Activated CD4-positive, alpha-beta memory T cell treated with anti-CD3 and anti-CD28 coated beads, Interleukin-2, amount 10 ng/mL, durations not matched to agents 7 days and 5 days (primary cell): Measurements from ENCODE around the gene STX11. TPM values are rescaled to one million over a fixed set of nuclear protein-coding genes. Genes with fewer than 3 reads are reported as not detected.
"Not testable (repeated sequence)": the region's sequence is repeated elsewhere in the genome, so short reads cannot be mapped to it uniquely, and the experiment has no call there.

Source experiments
- CTCF ChIA-PET: fragments of 350-600 bp; sonication (Branson Sonifier 250); formaldehyde crosslinking; loops from one replicate; lab custom pipeline; 2021; ENCODE audit warnings: antibody characterized with exemption, inconsistent platforms; lab: Charles Lee
- POLR2A ChIA-PET: fragments of 350-600 bp; sonication (Branson Sonifier 250); formaldehyde crosslinking; loops from one replicate; lab custom pipeline; 2021; ENCODE audit warnings: antibody characterized with exemption; lab: Charles Lee
- DNase-seq: peaks from one replicate; pipeline ENCODE4 v3.0.0-alpha.2; 2020
- H3K27ac Mint-ChIP-seq: one replicate; pipeline ENCODE4 v1.8.0; 2021; ENCODE audit warnings: mild to moderate bottlenecking, mixed read lengths
- H3K27me3 Mint-ChIP-seq: one replicate; pipeline ENCODE4 v1.8.0; 2021; ENCODE audit warnings: mixed read lengths
- H3K36me3 Mint-ChIP-seq: one replicate; pipeline ENCODE4 v1.8.0; 2021; ENCODE audit warnings: low read depth, mixed read lengths
- H3K4me1 Mint-ChIP-seq: one replicate; pipeline ENCODE4 v1.8.0; 2021; ENCODE audit warnings: mixed read lengths
- H3K4me3 Mint-ChIP-seq: one replicate; pipeline ENCODE4 v1.8.0; 2021; ENCODE audit warnings: mild to moderate bottlenecking, mixed read lengths
- H3K9me3 Mint-ChIP-seq: one replicate; pipeline ENCODE4 v1.8.0; 2021; ENCODE audit warnings: mixed read lengths
- total RNA-seq, 2 experiments: library from RNA; stranded (reverse); gene quantifications; one replicate each; pipeline ENCODE4 v1.2.3, GENCODE V29; 2021

STX11 gene
- total RNA-seq, 2 experiments from 2014 or later: 23.8 to 25.0 TPM

DNA sequence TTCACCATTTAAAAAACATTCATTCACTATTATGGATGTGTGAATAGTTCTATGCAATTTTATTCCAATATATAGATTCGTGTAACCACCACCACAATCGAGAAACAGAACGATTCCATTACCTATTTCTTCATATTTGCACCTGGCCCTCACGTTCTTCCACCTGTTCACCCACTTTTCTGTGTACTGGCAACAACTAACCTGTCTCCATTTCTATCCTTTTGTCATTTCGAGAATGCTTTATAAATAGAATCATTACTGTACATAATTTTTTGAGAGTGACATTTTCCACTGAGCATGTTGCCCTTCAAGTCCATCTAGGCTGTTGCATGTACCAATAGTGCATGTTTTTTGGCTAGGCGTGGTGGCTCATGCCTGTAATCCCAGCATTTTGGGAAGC is 23.2 kb upstream of the STX11 start:
- DNase-seq: no peak
- Mint-ChIP-seq H3K4me3 (no peak overlapping the region), H3K4me1 (peaks cover 17% of the 10 kb centered on the region), H3K27ac (no peak overlapping the region), H3K9me3 (no peaks in the 10 kb centered on the region), H3K27me3 (peaks cover 6% of the 10 kb centered on the region), H3K36me3 (no peaks in the 10 kb centered on the region)
- CTCF ChIA-PET: interaction anchor here (0.7 kb wide), 1 partner anchor 355 kb away, joined by 3 read pairs; no protein-coding TSS in a partner anchor
- POLR2A ChIA-PET: no interaction called here

GRCh38 chr6:144129469-144129868 is 20.8 kb upstream of the STX11 start:
- no peaks in the 10 kb centered on the region for H3K9me3 Mint-ChIP-seq
- peaks cover 11% of the 10 kb centered on the region for H3K27me3 Mint-ChIP-seq
- H3K4me3 Mint-ChIP-seq: no peak overlapping the region
- no peak overlapping the region for H3K27ac Mint-ChIP-seq
- CTCF ChIA-PET: no interaction called here
- no peaks in the 10 kb centered on the region for H3K36me3 Mint-ChIP-seq
- no peak for DNase-seq
- peaks cover 17% of the 10 kb centered on the region for H3K4me1 Mint-ChIP-seq
- POLR2A ChIA-PET: interaction anchor here (1.4 to 3.5 kb wide), 3 partner anchors 14 to 32 kb away, joined by 3 to 17 read pairs (median 4); partner anchors contain the start of gene STX11

DNA sequence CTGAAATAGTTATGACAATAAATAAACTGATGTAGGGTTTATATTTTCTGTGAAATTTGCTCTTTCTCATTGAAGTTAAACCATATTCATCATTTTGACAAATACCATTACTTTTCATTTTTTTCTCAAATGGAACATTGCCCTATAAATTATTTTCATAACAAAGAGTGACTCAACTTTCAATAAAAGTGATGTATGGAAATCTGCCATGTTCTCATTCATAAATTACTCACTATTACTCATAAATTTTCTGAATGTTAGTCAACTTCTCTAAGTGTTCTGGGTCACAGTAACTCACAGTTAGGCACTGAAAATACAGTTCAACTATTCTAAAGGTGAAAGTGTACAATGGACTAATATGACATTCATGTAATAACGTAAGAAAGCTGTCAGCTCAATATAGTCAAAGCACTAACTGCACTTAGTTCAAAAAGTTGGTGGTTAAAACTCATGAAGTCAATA is 19.0 kb upstream of the STX11 start:
- Mint-ChIP-seq H3K36me3 (no peaks in the 10 kb centered on the region), H3K4me1 (peaks cover 17% of the 10 kb centered on the region), H3K9me3 (no peaks in the 10 kb centered on the region), H3K27ac (no peak overlapping the region), H3K4me3 (no peak overlapping the region), H3K27me3 (peaks cover 18% of the 10 kb centered on the region)
- no peak for DNase-seq
- ChIA-PET POLR2A (interaction anchor here (3.5 kb wide), 1 partner anchor 19 kb away, joined by 17 read pairs; the partner anchor contains the start of gene STX11), CTCF (no interaction called here)

DNA sequence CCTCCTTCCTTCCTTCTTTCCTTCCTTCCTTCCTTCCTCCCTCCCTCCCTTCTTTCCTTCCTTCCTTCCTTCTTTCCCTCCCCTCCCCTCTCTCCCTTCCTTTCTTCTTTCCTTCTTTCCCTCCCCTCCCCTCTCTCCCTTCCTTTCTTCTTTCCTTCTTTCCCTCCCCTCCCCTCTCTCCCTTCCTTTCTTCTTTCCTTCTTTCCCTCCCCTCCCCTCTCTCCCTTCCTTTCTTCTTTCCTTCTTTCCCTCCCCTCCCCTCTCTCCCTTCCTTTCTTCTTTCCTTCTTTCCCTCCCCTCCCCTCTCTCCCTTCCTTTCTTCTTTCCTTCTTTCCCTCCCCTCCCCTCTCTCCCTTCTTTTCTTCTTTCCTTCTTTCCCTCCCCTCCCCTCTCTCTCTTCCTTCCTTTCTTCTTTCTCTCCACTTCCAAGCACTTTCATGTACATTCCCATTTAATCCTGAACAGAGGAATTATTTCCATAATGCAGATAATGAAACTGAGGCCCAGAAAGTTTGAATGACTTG is 18.1 kb upstream of the STX11 start:
- CTCF ChIA-PET, DNase-seq, H3K36me3 Mint-ChIP-seq, H3K4me3 Mint-ChIP-seq, H3K9me3 Mint-ChIP-seq, H3K27ac Mint-ChIP-seq: not testable (repeated sequence)
- Mint-ChIP-seq H3K27me3 (peaks cover 25% of the 10 kb centered on the region), H3K4me1 (peaks cover 17% of the 10 kb centered on the region)
- POLR2A ChIA-PET: interaction anchor here (3.5 kb wide), 1 partner anchor 18 kb away, joined by 17 read pairs; the partner anchor contains the start of gene STX11

GRCh38 chr6:144133225-144133821 is 17.0 kb upstream of the STX11 start:
- Mint-ChIP-seq H3K9me3 (no peaks in the 10 kb centered on the region), H3K27me3 (peaks cover 27% of the 10 kb centered on the region), H3K36me3 (no peaks in the 10 kb centered on the region), H3K4me1 (peaks cover 17% of the 10 kb centered on the region), H3K27ac (no peak overlapping the region), H3K4me3 (no peak overlapping the region)
- DNase-seq: no peak
- CTCF ChIA-PET: no interaction called here
- POLR2A ChIA-PET: no interaction called here

DNA sequence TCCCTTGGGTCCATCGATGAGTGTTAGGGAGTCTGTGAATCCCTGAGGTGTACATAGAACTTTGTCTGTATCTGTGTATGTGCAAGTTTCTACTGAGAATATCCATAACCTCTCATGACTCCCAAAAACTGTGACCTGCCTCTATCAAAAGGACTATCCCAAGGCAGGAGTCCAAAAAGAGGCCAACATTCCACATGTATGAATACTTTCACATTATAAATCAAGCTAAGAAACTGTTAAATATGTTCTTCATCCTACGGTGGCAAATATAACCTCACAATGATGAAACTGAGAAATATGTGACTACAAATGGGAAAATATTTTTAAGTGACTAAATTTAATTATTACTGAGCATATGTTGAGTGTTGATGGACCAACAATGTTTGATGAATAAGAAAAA is 16.1 kb upstream of the STX11 start:
- H3K27ac Mint-ChIP-seq: no peak overlapping the region
- POLR2A ChIA-PET: no interaction called here

DNA sequence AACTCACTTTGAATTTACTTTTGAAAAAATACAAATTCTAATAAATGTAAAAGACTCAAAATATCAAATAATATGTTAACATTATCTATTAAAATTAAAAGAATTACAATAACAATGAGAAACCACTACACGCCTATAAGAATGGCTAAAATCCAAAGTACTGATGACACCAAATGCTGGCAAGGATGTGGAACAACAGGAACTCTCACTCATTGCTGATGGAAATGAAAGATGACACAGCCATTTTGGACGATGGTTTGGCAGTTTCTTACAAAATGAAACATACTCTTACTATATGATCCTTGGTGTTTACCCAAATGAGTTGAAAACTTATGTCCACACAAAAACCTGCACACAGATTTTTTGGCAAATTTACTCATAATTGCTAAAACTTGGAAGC is 15.6 kb upstream of the STX11 start:
- no peak for DNase-seq
- H3K27ac Mint-ChIP-seq: no peak overlapping the region
- POLR2A ChIA-PET: no interaction called here
- H3K36me3 Mint-ChIP-seq: no peaks in the 10 kb centered on the region
- CTCF ChIA-PET: no interaction called here
- H3K9me3 Mint-ChIP-seq: no peaks in the 10 kb centered on the region
- peaks cover 16% of the 10 kb centered on the region for H3K4me1 Mint-ChIP-seq
- H3K27me3 Mint-ChIP-seq: peaks cover 22% of the 10 kb centered on the region
- no peak overlapping the region for H3K4me3 Mint-ChIP-seq

More for the DNA sequence above, 16.1 kb upstream of the STX11 start:
- CTCF ChIA-PET: no interaction called here
- H3K27me3 Mint-ChIP-seq: peaks cover 22% of the 10 kb centered on the region
- H3K4me1 Mint-ChIP-seq: peaks cover 17% of the 10 kb centered on the region
- DNase-seq: no peak
- H3K4me3 Mint-ChIP-seq: no peak overlapping the region
- no peaks in the 10 kb centered on the region for H3K36me3 Mint-ChIP-seq
- no peaks in the 10 kb centered on the region for H3K9me3 Mint-ChIP-seq

- no peaks in the 10 kb centered on the region for H3K36me3 Mint-ChIP-seq
- DNase-seq: no peak
- H3K9me3 Mint-ChIP-seq: no peaks in the 10 kb centered on the region
- no peak overlapping the region for H3K4me3 Mint-ChIP-seq
- ChIA-PET POLR2A (no interaction called here), CTCF (no interaction called here)
- H3K4me1 Mint-ChIP-seq: peaks cover 2% of the 10 kb centered on the region
- no peak overlapping the region for H3K27ac Mint-ChIP-seq
- H3K27me3 Mint-ChIP-seq: peaks cover 20% of the 10 kb centered on the region
Observed at GRCh38 chr6:144138542-144138941, 11.8 kb upstream of the STX11 start.

- DNase-seq: no peak
- POLR2A ChIA-PET: no interaction called here
Observed at GRCh38 chr6:144139817-144140216, 10.5 kb upstream of the STX11 start.

GRCh38 chr6:144140867-144141266 is 9.4 kb upstream of the STX11 start:
- H3K27ac Mint-ChIP-seq: no peak overlapping the region
- CTCF ChIA-PET: no interaction called here
- POLR2A ChIA-PET: interaction anchor here (1.4 kb wide), 1 partner anchor 10 kb away, joined by 6 read pairs; the partner anchor contains the start of gene STX11

More at GRCh38 chr6:144139817-144140216, 10.5 kb upstream of the STX11 start:
- Mint-ChIP-seq H3K4me3 (no peak overlapping the region), H3K9me3 (no peaks in the 10 kb centered on the region), H3K27me3 (peaks cover 18% of the 10 kb centered on the region), H3K4me1 (peaks cover 2% of the 10 kb centered on the region), H3K36me3 (no peaks in the 10 kb centered on the region), H3K27ac (no peak overlapping the region)
- CTCF ChIA-PET: no interaction called here

GRCh38 chr6:144141470-144141869 is 8.8 kb upstream of the STX11 start:
- Mint-ChIP-seq H3K4me3 (no peak overlapping the region), H3K27me3 (peaks cover 9% of the 10 kb centered on the region), H3K4me1 (peaks cover 2% of the 10 kb centered on the region), H3K9me3 (no peaks in the 10 kb centered on the region), H3K36me3 (no peaks in the 10 kb centered on the region), H3K27ac (no peak overlapping the region)
- DNase-seq: no peak
- ChIA-PET POLR2A (interaction anchor here (1.4 kb wide), 1 partner anchor 9 kb away, joined by 6 read pairs; the partner anchor contains the start of gene STX11), CTCF (no interaction called here)

More at GRCh38 chr6:144140867-144141266, 9.4 kb upstream of the STX11 start:
- Mint-ChIP-seq H3K4me3 (no peak overlapping the region), H3K4me1 (peaks cover 2% of the 10 kb centered on the region), H3K9me3 (no peaks in the 10 kb centered on the region), H3K36me3 (no peaks in the 10 kb centered on the region), H3K27me3 (peaks cover 12% of the 10 kb centered on the region)
- no peak for DNase-seq

GRCh38 chr6:144143106-144143505 is 7.2 kb upstream of the STX11 start:
- no peak overlapping the region for H3K4me3 Mint-ChIP-seq
- no peaks in the 10 kb centered on the region for H3K36me3 Mint-ChIP-seq
- peaks cover 6% of the 10 kb centered on the region for H3K4me1 Mint-ChIP-seq
- no peak for DNase-seq
- no peaks in the 10 kb centered on the region for H3K9me3 Mint-ChIP-seq
- H3K27ac Mint-ChIP-seq: no peak overlapping the region
- CTCF ChIA-PET: interaction anchor here (1.4 kb wide), 1 partner anchor 76 kb away, joined by 6 read pairs; no protein-coding TSS in a partner anchor
- POLR2A ChIA-PET: interaction anchor here (1.0 to 1.6 kb wide), 3 partner anchors 13 to 38 kb away, joined by 3 to 6 read pairs (median 4); no protein-coding TSS in a partner anchor
- peaks cover 6% of the 10 kb centered on the region for H3K27me3 Mint-ChIP-seq

DNA sequence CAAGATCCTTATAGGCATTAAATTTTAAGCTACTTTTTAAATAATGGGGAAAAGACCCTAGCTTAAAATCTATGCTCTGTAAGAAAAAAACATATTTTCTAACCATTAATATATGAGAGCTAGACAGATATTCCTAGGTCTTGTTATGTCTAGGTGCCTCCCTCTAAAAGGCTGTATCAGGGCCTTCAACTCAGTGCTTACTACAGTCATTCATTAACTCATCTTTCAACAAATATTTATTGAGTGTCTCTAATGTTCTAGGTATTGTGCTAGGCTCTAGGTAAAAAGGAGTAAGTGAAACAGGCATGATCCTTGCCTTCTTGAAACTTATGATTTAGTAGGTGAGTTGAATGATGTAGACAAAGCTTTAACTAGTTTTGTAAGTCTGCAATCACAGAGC is 6.4 kb upstream of the STX11 start:
- Mint-ChIP-seq H3K9me3 (no peaks in the 10 kb centered on the region), H3K4me3 (no peak overlapping the region), H3K36me3 (no peaks in the 10 kb centered on the region), H3K27ac (no peak overlapping the region), H3K27me3 (peaks cover 7% of the 10 kb centered on the region), H3K4me1 (peaks cover 6% of the 10 kb centered on the region)
- ChIA-PET POLR2A (interaction anchor here (1.0 to 1.6 kb wide), 3 partner anchors 12 to 37 kb away, joined by 3 to 6 read pairs (median 4); no protein-coding TSS in a partner anchor), CTCF (interaction anchor here (1.4 kb wide), 1 partner anchor 75 kb away, joined by 6 read pairs; no protein-coding TSS in a partner anchor)
- DNase-seq: no peak
